SK-N-SH (cell line): ENCODE results near the gene MAGI2. TPM values are rescaled to one million over a fixed set of nuclear protein-coding genes. Genes with fewer than 3 reads are reported as not detected.

ENCODE experiments used
- CTCF ChIA-PET: fragments of 300-600, 350-600 bp; formaldehyde crosslinking; extraction: SDS; loops from one replicate; lab custom pipeline; 2021; lab: Yijun Ruan, JAX
- POLR2A ChIA-PET: fragments of 350-600 bp; sonication (Branson Sonifier 250); formaldehyde crosslinking; extraction: SDS; loops from one replicate; lab custom pipeline; 2020; ENCODE audit warnings: antibody characterized with exemption, inconsistent platforms; lab: Yijun Ruan, JAX
- DNase-seq: peaks from one replicate; pipeline ENCODE4 v3.0.0; 2012
- H2AFZ ChIP-seq: fragments of 200-600 bp; sonication (generic); 2 replicates; pipeline ENCODE4 v1.8.1; 2016; ENCODE audit warnings: antibody characterized with exemption, mild to moderate bottlenecking, low read depth
- H3F3A ChIP-seq: fragments of 200-600 bp; sonication (generic); replicated peaks from 2 replicates; pipeline ENCODE3; 2016; ENCODE audit warnings: antibody characterized with exemption, mild to moderate bottlenecking; ENCODE audit not compliant: insufficient read depth
- H3K27ac ChIP-seq, 2 experiments: fragments of 200-500 bp in 1 of 2; fragments of 200-600 bp in 1 of 2; sonication (Bioruptor generic) in 1 of 2; sonication (generic), shearing (Covaris generic) in 1 of 2; 2 replicates each; pipeline versions ENCODE4 v1.5.1 to v1.6.1; 2014 to 2016; ENCODE audit warnings: low read depth in 2 of 2, inconsistent platforms in 1 of 2, low read length in 1 of 2, mild to moderate bottlenecking in 1 of 2, mixed read lengths in 1 of 2
- H3K27me3 ChIP-seq: fragments of 200-600 bp; sonication (generic), shearing (Covaris generic); 2 replicates; pipeline ENCODE4 v1.6.1; 2016; ENCODE audit warnings: mixed run types; ENCODE audit not compliant: insufficient read depth
- H3K36me3 ChIP-seq, 2 experiments: fragments of 200-500 bp in 1 of 2; fragments of 200-600 bp in 1 of 2; sonication (Bioruptor generic) in 1 of 2; sonication (generic) in 1 of 2; replicated peaks in 1 of 2; 2 replicates each; pipeline versions ENCODE3 to v1.5.1; 2014 to 2016; ENCODE audit warnings: low read length in 1 of 2, mild to moderate bottlenecking in 1 of 2; ENCODE audit not compliant: insufficient read depth in 2 of 2, control insufficient read depth in 1 of 2
- H3K4me1 ChIP-seq, 2 experiments: fragments of 200-500 bp in 1 of 2; fragments of 200-600 bp in 1 of 2; sonication (Bioruptor generic) in 1 of 2; sonication (generic), shearing (Covaris generic) in 1 of 2; 2 replicates each; pipeline versions ENCODE4 v1.5.1 to v1.6.1; 2014 to 2016; ENCODE audit warnings: low read depth in 1 of 2, low read length in 1 of 2, mixed run types in 1 of 2; ENCODE audit not compliant: insufficient read depth in 2 of 2, control insufficient read depth in 1 of 2
- H3K4me2 ChIP-seq: fragments of 200-600 bp; sonication (generic), shearing (Covaris generic); 2 replicates; pipeline ENCODE4 v1.6.1; 2017; ENCODE audit warnings: mixed run types
- H3K4me3 ChIP-seq, 2 experiments: fragments of 200-500 bp in 1 of 2; fragments of 200-600 bp in 1 of 2; sonication (Bioruptor generic) in 1 of 2; sonication (generic), shearing (Covaris generic) in 1 of 2; 2 replicates each; pipeline versions ENCODE4 v1.5.1 to v1.8.1; 2014 to 2016; ENCODE audit warnings: low read depth in 2 of 2, inconsistent platforms in 1 of 2, low read length in 1 of 2, mild to moderate bottlenecking in 1 of 2, mixed read lengths in 1 of 2, moderate library complexity in 1 of 2
- H3K79me2 ChIP-seq: fragments of 200-600 bp; sonication (generic); 2 replicates; pipeline ENCODE4 v1.8.1; 2017; ENCODE audit warnings: mild to moderate bottlenecking; ENCODE audit not compliant: insufficient read depth
- H3K9ac ChIP-seq: fragments of 200-600 bp; sonication (generic); 2 replicates; pipeline ENCODE4 v1.6.1; 2017; ENCODE audit warnings: mixed run types
- H3K9me2 ChIP-seq: fragments of 200-600 bp; sonication (generic); 2 replicates; pipeline ENCODE4 v1.6.1; 2017; ENCODE audit warnings: mixed run types
- H3K9me3 ChIP-seq: fragments of 200-600 bp; sonication (generic); 2 replicates; pipeline ENCODE4 v1.6.1; 2017; ENCODE audit warnings: mixed run types, mild to moderate bottlenecking, moderate library complexity
- H4K20me1 ChIP-seq: fragments of 200-600 bp; sonication (generic); 2 replicates; pipeline ENCODE4 v1.6.1; 2017; ENCODE audit warnings: mild to moderate bottlenecking, mixed run types; ENCODE audit not compliant: insufficient read depth
- CHD2 ChIP-seq: fragments of 150-350 bp; IDR thresholded peaks from 2 replicates; pipeline ENCODE4 v1.6.1; 2018; ENCODE audit warnings: low read length; ENCODE audit not compliant: partially characterized antibody
- CTCF ChIP-seq: fragments of 200-600 bp; sonication (generic); IDR thresholded peaks from 2 replicates; pipeline ENCODE4 v1.6.1; 2017; ENCODE audit warnings: antibody characterized with exemption, mild to moderate bottlenecking, moderate library complexity
- ELF1 ChIP-seq: IDR thresholded peaks from 2 replicates; pipeline ENCODE4 v1.4.0; 2012
- EP300 ChIP-seq, 2 experiments: IDR thresholded peaks; 2 replicates each; pipeline versions ENCODE4 v1.4.0 to v1.6.1; 2012; ENCODE audit warnings: borderline replicate concordance in 1 of 2, low read depth in 1 of 2, low read length in 1 of 2
- FOSL2 ChIP-seq: IDR thresholded peaks from 2 replicates; pipeline ENCODE4 v1.4.0; 2012; ENCODE audit warnings: low read depth, mild to moderate bottlenecking, moderate library complexity, borderline replicate concordance
- GABPA ChIP-seq: IDR thresholded peaks from 2 replicates; pipeline ENCODE4 v1.4.0; 2012; ENCODE audit warnings: low read depth, mild to moderate bottlenecking
- GATA2 ChIP-seq: sonication (generic); formaldehyde crosslinking; IDR thresholded peaks from 2 replicates; pipeline ENCODE4 v1.5.0; 2020; ENCODE audit warnings: mild to moderate bottlenecking, missing genetic modification reagents
- JUND ChIP-seq: IDR thresholded peaks from 2 replicates; pipeline ENCODE4 v1.4.0; 2012
- MEF2A ChIP-seq: IDR thresholded peaks from 2 replicates; pipeline ENCODE4 v1.4.0; 2012; ENCODE audit warnings: low read depth, borderline replicate concordance
- NFIC ChIP-seq: IDR thresholded peaks from 2 replicates; pipeline ENCODE4 v1.4.0; 2012; ENCODE audit warnings: borderline replicate concordance
- RAD21 ChIP-seq: IDR thresholded peaks from 2 replicates; pipeline ENCODE4 v1.6.1; 2012; ENCODE audit warnings: mild to moderate bottlenecking, low read length
- RCOR1 ChIP-seq: fragments of 150-350 bp; IDR thresholded peaks from 2 replicates; pipeline ENCODE4 v1.6.1; 2017; ENCODE audit warnings: antibody characterized with exemption, low read length
- REST ChIP-seq: IDR thresholded peaks from 2 replicates; pipeline ENCODE4 v1.6.1; 2012; ENCODE audit warnings: mild to moderate bottlenecking, low read depth, low read length, moderate library complexity
- RFX5 ChIP-seq: IDR thresholded peaks from 2 replicates; pipeline ENCODE4 v1.6.1; 2012; ENCODE audit warnings: mild to moderate bottlenecking, improper control_type of control experiment, low read length
- TCF12 ChIP-seq: IDR thresholded peaks from 2 replicates; pipeline ENCODE4 v1.4.0; 2012
- USF1 ChIP-seq: IDR thresholded peaks from 2 replicates; pipeline ENCODE4 v1.4.0; 2012; ENCODE audit warnings: low read depth, borderline replicate concordance
- USF2 ChIP-seq: fragments of 150-350 bp; IDR thresholded peaks from 2 replicates; pipeline ENCODE4 v1.6.1; 2017; ENCODE audit warnings: antibody characterized with exemption, low read length, low read depth, borderline replicate concordance
- ZBTB33 ChIP-seq: IDR thresholded peaks from 2 replicates; pipeline ENCODE4 v1.4.0; 2012; ENCODE audit warnings: low read depth, borderline replicate concordance
- WGBS: methylation state at CpG from one replicate; pipeline ENCODE4 v1.1.6; 2017; ENCODE audit warnings: low lambda C conversion rate; 5-methylcytosine and 5-hydroxymethylcytosine counted together
- polyA plus RNA-seq, 3 experiments: library from polyadenylated mRNA; depleted of rRNA; stranded (reverse); fragments of >200 nt; gene quantifications; 2 replicates each; pipeline ENCODE4 v1.2.3, GENCODE V29; 2012

MAGI2 gene
- polyA plus RNA-seq, 1 of the 3 experiments (the other 2 are of a cell fraction): 1.1 TPM

GRCh38 chr7:78327718-78328117, 1125.7 kb downstream of the MAGI2 start (continued):
- TF ChIP-seq REST (no peak), FOSL2 (no peak), RCOR1 (no peak)

GRCh38 chr7:78326876-78327275, 1126.6 kb downstream of the MAGI2 start:
- ChIA-PET CTCF (no interaction called here), POLR2A (no interaction called here)
- Histone ChIP-seq H4K20me1 (no peaks in the 10 kb centered on the region), H3K36me3 (no peaks in the 10 kb centered on the region), H3K27me3 (no peaks in the 10 kb centered on the region), H3K79me2 (no peaks in the 10 kb centered on the region), H3K9ac (peak overlapping the region; percentile 45; the same call in 1 of the 2 replicates), H3F3A (peaks cover 34% of the 10 kb centered on the region), H3K4me2 (peak overlapping the region; percentile 60), H3K9me2 (no peaks in the 10 kb centered on the region), H3K27ac (peak overlapping the region; percentile 70 to 87), H3K9me3 (no peaks in the 10 kb centered on the region), H2AFZ (peak overlapping the region; percentile 83; the same call in 1 of the 2 replicates), H3K4me3 (no peak overlapping the region), H3K4me1 (peaks cover 14 to 31% of the 10 kb centered on the region in 2 experiments)
- 12% methylated on average over 1 of the region's 1 CpG for WGBS
- DNase-seq: no peak
- TF ChIP-seq JUND: peak; percentile 77
- TF ChIP-seq EP300 (IDR thresholded peaks at IDR 0.05; ENCODE audit: borderline replicate concordance in 1 of 2, low read depth in 1 of 2, low read length in 1 of 2): peak in 1 of 2 experiments; percentile 83; a peak in 2 of 4 replicates
- peak; percentile 65 for TF ChIP-seq FOSL2
- no peak for TF ChIP-seq RAD21
- TF ChIP-seq USF1: no peak
- no peak for TF ChIP-seq RFX5
- TF ChIP-seq REST: no peak
- peak; percentile 98 for TF ChIP-seq NFIC
- peak; percentile 90 for TF ChIP-seq TCF12
- no peak; the same call in none of the 2 replicates for TF ChIP-seq GABPA
- TF ChIP-seq MEF2A: no peak
- TF ChIP-seq GATA2 (CRISPR knock-in tag): no peak
- no peak for TF ChIP-seq ELF1
- TF ChIP-seq ZBTB33: peak; percentile 41; the same call in 1 of the 2 replicates
- TF ChIP-seq CTCF: no peak
- no peak for TF ChIP-seq CHD2
- no peak for TF ChIP-seq USF2
